NCI-H748 (cell line): ENCODE data around the gene PSG11.
"Not testable (repeated sequence)": the region's sequence is repeated elsewhere in the genome, so short reads cannot be mapped to it uniquely, and the experiment has no call there.

Experiments used
- DNase-seq: peaks from one replicate; lab custom pipeline; 2025; ENCODE audit not compliant: unreplicated experiment; lab: John Stamatoyannopoulos, UW

The PSG11 gene

DNA sequence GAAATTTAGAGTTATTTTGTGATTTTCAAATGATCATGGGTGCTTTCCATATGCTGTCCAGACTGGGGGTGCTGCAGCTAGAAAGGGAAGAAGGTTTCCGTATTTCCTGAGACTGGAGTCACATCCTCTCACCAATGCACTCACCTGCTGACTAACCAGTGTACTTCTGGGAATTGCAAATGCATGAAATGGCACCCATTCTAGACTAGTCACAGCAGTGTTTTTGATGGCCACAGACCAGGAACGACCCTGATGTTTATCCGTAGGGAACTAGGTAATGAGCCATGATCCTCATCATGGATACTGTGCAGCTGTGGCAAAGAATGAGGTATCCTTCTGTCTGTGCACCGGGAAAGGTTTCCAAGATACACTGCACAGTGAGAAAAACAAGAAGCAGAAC is 37.1 kb downstream of the PSG11 start:
- DNase-seq: peak; percentile 59

DNA sequence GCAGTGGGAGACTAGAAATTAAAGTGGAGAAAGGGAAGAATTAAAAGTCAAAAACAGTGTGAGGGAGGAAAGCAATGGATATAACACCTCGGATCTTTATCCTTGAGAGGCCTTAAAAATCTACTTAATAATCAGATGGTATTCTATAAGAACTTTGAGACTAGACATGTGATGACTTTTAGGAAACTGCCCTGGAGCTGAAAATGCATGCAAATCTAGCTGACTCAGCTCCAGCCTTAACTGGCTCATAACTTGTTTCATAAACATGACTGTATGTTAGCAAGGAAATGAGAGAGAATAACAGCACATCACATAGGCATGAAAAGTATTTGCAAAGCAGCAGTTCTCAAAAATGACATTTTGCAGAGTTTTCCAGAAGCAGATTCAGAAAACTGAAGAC is 38.1 kb downstream of the PSG11 start:
- DNase-seq: not testable (repeated sequence)

DNA sequence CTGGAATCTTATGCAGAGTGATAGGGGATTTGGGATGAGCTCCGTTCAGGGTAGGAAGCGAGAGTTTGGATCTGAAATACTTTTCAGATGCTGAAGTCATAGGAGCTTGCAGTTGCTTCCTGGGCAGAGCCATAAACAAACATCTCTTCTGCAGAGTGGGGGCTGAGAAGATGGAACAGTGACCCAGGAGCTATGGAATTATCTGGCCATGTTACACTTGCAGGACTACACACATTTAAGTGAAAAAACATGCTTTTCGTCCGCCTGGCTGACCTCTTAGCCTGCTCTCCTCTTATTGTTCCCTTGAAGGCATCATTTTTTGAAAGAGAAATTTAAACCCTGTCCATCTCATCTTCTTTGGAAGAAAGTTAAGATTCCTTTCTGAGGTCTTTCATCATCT is 40.7 kb downstream of the PSG11 start:
- DNase-seq: no peak

DNA sequence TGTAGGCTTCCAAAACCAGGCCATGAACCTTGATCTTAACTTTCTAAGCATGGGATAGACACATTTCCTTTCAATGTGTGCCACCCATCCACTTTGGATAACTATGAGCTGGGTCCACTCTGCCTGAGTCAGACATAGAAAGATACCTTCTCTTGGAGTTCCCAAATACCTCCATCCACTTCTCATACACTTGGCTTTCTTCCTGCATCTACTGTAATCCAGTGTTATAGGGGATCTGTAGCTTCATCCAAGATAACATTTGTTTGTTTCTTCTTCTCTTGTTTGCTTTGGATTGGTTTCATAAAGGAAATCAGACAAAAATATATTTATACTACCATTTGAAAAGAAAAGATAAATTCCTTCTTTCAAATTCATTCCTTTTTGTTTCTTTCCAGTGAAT is 44.2 kb downstream of the PSG11 start:
- not testable (repeated sequence) for DNase-seq

DNA sequence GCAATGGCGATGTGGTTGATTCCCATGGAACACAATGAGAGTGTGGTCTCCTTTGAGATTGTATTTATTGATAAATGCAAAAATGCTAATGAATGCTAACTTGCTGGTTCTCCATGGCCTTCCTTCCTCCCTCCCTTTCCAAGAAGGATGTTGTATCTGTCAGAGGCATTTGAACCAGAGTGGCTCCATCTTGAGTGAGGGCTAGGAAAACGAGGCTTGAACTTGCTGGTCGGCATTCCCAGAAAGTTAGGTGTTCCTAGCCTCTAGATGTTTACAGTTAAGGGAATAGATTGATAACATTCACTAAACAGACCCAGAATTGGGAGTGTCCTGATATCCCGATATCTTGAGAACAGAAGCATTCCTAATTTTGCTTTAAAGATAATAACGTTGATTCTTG is 54.8 kb downstream of the PSG11 start:
- DNase-seq: not testable (repeated sequence)

DNA sequence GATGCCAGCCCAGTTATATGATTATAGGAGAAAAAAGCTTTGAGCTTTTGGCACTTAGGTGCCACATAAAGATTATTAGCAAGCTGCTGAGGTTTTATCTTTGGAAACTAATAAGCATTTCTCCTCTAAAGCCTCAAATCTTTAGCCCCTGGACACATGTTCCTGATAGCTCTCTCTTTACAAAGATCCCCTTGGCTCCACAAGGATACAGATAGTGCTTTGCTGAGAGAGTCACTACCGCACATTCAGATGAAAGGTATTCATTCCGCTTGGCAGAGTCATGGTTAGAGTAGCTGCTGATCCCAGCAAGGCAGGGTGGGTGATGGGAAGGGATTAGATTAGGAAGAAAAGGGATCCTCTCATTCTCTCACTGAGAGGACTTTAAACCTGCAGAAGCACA is 61.1 kb downstream of the PSG11 start:
- DNase-seq: no peak

DNA sequence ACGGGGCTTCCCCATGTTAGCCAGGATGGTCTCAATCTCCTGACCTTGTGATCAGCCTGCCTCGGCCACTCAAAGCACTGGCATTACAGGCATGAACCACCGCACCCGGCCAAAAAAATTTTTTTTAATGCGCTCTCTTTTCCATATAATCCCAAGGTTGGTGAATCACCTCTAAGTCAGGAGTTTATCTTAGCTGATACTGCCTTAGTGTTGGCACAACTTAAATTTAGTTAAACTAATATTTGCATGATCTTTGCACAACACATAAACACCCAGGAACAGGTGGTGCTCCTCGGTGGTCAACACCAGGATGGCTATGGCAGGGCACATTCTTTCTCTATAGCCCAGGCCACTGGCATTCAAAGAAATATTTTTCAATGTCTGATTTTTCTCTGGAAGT is 65.2 kb downstream of the PSG11 start:
- no peak for DNase-seq
